SJSA1 (cell line): Measurements from ENCODE around the gene VSIG10L. TPM values are rescaled to one million over a fixed set of nuclear protein-coding genes. Genes with fewer than 3 reads are reported as not detected.

ENCODE experiments used
- DNase-seq, 2 experiments: peaks; one replicate each; pipeline ENCODE4 v3.0.0-alpha.2; 2015 to 2020; ENCODE audit warnings: low spot score in 2 of 2, low read depth in 1 of 2
- H3K27ac ChIP-seq: fragments of 250-450 bp; sonication (Bioruptor Pico); 2 replicates; pipeline ENCODE4 v1.5.1; 2020; ENCODE audit warnings: mild to moderate bottlenecking, moderate library complexity
- H3K27me3 ChIP-seq: fragments of 250-450 bp; sonication (Bioruptor Pico); replicated peaks from 2 replicates; pipeline ENCODE4 v1.5.1; 2020; ENCODE audit warnings: mild to moderate bottlenecking, moderate library complexity
- H3K36me3 ChIP-seq: fragments of 250-450 bp; sonication (Bioruptor Pico); 2 replicates; pipeline ENCODE4 v1.5.1; 2020; ENCODE audit warnings: mild to moderate bottlenecking
- H3K4me1 ChIP-seq: fragments of 250-450 bp; sonication (Bioruptor Pico); replicated peaks from 2 replicates; pipeline ENCODE4 v1.6.1; 2021; ENCODE audit warnings: mild to moderate bottlenecking
- H3K4me3 ChIP-seq: fragments of 250-450 bp; sonication (Bioruptor Pico); 2 replicates; pipeline ENCODE4 v1.5.1; 2020; ENCODE audit warnings: mild to moderate bottlenecking
- H3K9me3 ChIP-seq: fragments of 250-450 bp; sonication (Bioruptor Pico); replicated peaks from 2 replicates; pipeline ENCODE4 v1.5.1; 2020; ENCODE audit warnings: mild to moderate bottlenecking
- total RNA-seq: library from RNA; depleted of rRNA; stranded (reverse); fragments of >200 nt; shearing (Covaris generic); gene quantifications from 2 replicates; pipeline ENCODE4 v1.2.3, GENCODE V29; 2014

VSIG10L gene
- total RNA-seq, 1 experiment from 2014 or later: 0.08 TPM

DNA sequence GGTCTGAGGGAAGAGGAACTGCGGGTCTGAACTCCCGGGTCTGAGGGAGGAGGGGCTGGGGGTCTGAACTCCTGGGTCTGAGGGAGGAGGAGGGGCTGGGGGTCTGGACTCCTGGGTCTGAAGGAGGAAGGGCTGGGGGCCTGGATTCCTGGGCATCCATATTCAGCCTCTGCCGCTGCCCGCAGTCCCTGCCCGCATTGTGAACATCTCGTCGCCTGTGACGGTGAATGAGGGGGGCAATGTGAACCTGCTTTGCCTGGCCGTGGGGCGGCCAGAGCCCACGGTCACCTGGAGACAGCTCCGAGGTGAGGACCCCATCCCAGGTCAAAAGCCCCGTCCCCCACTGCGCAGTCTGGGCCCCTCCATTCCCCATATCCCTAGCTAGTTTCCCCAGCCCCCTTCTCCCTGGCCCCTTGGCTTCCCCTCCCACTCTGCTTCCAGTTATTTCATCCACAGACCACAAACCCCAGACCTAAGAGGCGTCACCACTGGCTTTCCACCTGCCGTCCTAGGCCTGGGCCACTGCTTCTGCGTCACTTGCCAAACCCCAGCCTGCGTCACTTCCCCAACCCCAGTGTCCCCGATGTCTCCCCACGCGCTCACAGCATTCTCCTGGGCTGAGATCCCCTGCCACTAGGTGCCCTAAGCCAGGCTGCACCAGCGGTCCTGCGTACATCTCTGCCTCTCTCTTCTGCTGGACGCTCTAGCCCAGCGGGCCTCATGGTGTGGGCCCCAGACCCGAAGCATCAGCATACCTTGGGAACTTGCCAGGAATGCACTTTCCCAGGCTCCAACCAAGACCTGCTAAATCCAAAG, 16.6 kb downstream of the VSIG10L start:
- H3K27me3 ChIP-seq: 0 out of 2 replicates have a peak, but pooled peaks cover 3% of the 10 kb centered on the region
- H3K4me3 ChIP-seq: no peak overlapping the region
- no peaks in the 10 kb centered on the region for H3K36me3 ChIP-seq
- H3K27ac ChIP-seq: no peak overlapping the region
- H3K9me3 ChIP-seq: no peaks in the 10 kb centered on the region
- H3K4me1 ChIP-seq: no peaks in the 10 kb centered on the region
- no peak for DNase-seq

DNA sequence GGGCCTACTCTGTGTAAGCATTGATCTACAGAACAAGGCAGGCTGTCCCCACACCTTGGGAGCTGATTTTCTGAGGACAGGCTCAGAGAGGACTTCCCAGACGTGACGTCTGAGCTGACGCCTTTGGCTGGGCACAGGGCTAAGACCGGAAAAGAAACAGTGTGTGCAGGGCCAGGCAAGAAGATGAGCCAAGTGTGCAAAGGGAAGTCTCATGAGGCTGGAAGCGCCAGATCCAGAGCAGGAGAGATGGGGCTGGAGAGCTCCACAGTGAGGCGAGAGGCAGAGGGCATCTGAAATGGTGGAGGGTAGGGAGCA, 17.8 kb downstream of the VSIG10L start:
- Histone ChIP-seq H3K4me3 (no peak overlapping the region), H3K36me3 (no peaks in the 10 kb centered on the region), H3K9me3 (no peaks in the 10 kb centered on the region), H3K27me3 (0 out of 2 replicates have a peak, but pooled peaks cover 3% of the 10 kb centered on the region), H3K4me1 (no peaks in the 10 kb centered on the region), H3K27ac (no peak overlapping the region)
- DNase-seq: no peak

DNA sequence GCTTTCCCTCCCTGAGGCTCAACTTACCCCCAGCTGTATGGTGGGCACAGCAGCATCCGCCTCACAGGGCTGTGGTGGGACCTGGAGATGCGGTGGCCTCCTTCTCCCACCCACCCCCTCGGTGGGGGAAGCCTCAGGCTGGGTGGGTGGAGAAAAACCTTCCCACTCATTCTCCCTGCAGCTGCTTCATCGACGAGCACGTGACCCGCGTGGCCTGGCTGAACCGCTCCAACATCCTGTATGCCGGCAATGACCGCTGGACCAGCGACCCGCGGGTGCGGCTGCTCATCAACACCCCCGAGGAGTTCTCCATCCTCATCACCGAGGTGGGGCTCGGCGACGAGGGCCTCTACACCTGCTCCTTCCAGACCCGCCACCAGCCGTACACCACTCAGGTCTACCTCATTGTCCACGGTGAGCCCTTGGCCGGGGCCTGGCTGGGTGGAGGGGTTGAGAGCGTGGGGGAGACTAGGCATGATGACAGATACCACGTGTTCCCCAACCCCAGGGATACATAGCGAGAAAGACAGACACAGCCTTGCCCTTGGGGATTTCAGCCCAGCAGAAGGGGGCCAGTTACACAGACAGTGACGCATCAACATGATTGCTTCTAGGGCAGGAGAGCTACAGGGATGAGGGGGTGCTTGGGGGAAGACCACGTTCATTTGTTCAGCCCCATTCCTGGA, 18.3 kb downstream of the VSIG10L start:
- no peak overlapping the region for H3K4me3 ChIP-seq
- no peaks in the 10 kb centered on the region for H3K36me3 ChIP-seq
- DNase-seq: no peak
- no peaks in the 10 kb centered on the region for H3K9me3 ChIP-seq
- H3K4me1 ChIP-seq: no peaks in the 10 kb centered on the region
- 0 out of 2 replicates have a peak, but pooled peaks cover 3% of the 10 kb centered on the region for H3K27me3 ChIP-seq
- no peak overlapping the region for H3K27ac ChIP-seq

DNA sequence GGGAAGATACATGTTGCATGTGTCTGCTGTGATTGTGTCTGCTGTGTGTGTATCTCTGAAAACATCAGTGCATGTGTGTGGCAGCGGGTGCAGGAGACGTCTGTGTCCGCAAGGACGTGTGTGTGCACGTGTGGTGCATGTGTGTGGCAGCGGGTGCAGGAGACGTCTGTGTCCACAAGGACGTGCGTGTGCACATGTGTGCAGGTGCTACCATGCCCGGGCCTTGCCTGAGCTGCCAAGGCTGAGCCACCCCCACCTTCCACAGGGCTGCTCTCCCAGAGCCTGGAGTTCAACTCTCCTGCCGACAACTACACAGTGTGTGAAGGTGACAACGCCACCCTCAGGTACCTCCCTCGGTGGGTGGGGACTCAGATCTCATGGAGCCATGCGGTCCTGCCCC, 20.1 kb downstream of the VSIG10L start:
- DNase-seq: no peak
- Histone ChIP-seq H3K36me3 (no peaks in the 10 kb centered on the region), H3K9me3 (no peaks in the 10 kb centered on the region), H3K4me1 (no peaks in the 10 kb centered on the region), H3K27ac (no peak overlapping the region), H3K27me3 (no peaks in the 10 kb centered on the region), H3K4me3 (no peak overlapping the region)

DNA sequence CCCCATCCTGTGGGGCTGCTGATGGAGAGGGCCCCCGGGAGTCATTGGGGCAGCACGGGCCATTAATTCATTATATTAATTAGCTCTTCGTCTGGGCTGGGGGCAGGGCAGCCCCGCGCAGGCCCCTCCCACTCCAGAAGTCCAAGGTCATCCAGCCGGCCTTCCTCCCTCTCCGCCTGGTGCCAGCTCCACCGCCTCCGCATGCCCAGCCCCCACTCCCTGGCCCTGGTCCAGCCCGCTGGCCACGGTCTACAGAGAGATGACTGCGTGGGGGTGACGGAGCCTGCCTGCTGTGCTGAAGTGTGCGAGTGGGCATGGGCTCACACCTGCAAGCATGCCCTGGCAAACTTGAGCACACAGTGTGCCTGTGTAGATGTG, 21.7 kb downstream of the VSIG10L start:
- DNase-seq: no peak
- Histone ChIP-seq H3K27me3 (no peaks in the 10 kb centered on the region), H3K9me3 (no peaks in the 10 kb centered on the region), H3K4me3 (no peak overlapping the region), H3K4me1 (no peaks in the 10 kb centered on the region), H3K27ac (no peak overlapping the region), H3K36me3 (no peaks in the 10 kb centered on the region)

DNA sequence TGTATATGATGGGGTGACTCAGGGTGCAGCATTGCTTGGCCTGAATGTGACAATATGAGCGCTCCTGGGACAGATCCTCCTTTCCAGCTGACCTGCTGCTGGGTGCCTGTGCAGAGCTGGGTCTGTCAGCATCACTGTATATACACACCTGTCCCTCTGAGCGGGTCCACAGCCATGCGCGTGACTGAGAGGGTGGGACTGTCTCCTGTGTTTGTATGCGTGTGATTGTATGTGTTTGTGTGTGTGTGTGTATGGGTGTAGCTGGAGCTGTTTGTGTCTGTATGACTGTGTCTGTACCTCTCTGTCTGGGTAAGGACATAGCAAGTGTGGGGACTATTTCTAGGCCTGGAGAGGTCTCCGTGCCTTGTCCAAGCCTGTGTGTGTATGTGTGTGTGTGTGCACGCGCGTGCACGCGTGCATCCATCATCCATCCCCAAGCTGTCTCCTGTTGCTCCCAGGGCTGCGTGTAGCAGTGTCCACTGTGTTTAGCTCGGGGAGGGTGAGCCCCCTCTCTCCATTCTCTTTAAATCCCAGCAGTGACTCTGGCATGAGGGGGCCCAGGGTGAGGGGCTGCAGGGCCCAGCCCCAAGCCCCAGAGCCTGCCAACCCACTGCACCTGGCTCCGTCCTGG, 22.2 kb downstream of the VSIG10L start:
- Histone ChIP-seq H3K27ac (no peak overlapping the region), H3K27me3 (no peaks in the 10 kb centered on the region), H3K4me1 (no peaks in the 10 kb centered on the region), H3K36me3 (no peaks in the 10 kb centered on the region), H3K4me3 (no peak overlapping the region), H3K9me3 (no peaks in the 10 kb centered on the region)
- DNase-seq: no peak

DNA sequence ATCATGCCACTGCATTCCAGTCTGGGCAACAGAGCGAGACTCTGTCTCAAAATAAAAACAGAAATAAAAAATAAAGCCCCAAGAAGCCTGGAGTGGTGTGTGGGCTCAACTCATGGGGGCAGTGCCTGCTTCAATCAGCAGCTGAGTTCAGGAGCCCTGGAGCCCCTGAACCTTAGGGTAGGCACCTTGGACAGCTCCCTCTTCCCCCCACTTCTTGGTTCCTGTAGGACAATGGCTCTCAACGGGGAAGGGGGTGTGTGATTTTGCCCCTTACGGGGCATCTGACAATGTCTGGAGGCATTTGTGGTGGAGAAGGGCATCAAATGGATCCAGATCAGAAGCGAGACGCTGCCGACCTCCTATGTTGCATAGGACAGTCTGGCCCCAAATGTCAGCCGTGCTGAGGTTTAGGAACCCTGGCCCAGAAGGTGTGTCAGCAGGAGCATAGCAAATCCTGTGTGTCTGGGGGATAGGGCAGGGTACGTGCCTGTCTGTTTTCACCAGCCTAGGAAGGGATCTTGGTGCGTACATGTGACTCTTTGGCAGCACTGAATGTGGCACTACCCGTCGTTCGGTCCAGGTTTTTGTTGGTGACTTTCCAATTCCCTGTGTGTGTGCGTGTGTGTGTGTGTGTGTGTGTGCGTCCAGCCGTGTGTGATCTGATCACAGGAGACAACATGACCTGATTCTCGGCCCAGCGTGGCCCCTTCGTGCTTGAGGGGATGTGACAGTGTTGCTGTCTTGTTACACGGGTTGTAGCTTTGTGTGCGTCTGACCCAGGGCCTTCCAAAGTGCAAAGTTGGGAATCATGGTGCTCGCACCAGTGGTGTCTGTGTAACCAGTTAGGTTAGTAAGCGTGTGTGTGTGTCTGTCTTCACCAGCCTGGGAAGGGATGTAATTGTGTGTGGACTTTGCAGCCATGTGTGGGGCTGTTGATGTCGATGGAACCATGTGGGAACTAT, 23.0 kb downstream of the VSIG10L start:
- Histone ChIP-seq H3K9me3 (no peaks in the 10 kb centered on the region), H3K4me3 (no peak overlapping the region), H3K27me3 (no peaks in the 10 kb centered on the region), H3K36me3 (no peaks in the 10 kb centered on the region), H3K27ac (no peak overlapping the region), H3K4me1 (no peaks in the 10 kb centered on the region)
- DNase-seq: no peak

DNA sequence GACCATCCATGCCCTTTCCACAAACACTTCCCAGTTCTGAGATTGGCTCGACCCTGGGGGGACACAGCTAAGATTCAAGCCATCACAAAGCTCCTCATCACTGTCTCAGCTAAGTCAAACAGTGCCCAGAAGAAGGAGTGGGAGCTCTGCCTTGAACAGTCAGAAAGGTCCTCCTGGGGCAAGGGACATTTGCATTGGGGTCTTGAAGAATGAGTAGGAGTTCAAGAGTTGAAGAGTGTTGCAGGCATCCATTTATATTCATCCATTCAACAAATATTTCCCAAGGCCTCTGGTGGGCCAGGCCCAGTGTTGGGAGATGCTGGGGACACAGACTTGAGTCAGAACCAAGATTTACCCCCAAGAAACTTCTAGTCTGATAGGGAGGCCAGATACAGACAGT, 24.0 kb downstream of the VSIG10L start:
- H3K9me3 ChIP-seq: no peaks in the 10 kb centered on the region
- no peaks in the 10 kb centered on the region for H3K36me3 ChIP-seq
- no peaks in the 10 kb centered on the region for H3K27me3 ChIP-seq
- no peak overlapping the region for H3K27ac ChIP-seq
- no peak overlapping the region for H3K4me3 ChIP-seq
- no peaks in the 10 kb centered on the region for H3K4me1 ChIP-seq
- no peak for DNase-seq

DNA sequence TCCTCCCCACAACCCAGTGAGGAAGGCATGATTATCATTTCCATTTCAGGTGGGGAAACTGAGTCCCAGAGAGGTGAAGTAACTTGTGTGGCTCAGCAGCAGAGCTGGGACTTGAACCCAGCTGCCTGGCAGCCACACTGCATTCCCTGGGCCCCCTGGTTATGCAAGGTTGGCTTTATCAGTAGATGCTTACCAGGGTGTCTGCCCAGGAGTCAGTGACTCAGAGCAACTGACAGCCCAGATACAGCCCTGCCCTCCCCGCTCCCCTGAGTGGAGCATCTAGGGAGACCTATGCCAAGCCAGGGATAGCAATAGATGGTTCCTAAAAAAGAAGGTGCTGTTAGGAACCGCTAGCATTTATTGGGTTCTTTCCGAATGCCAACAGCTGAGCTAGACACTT, 24.6 kb downstream of the VSIG10L start:
- Histone ChIP-seq H3K4me1 (no peaks in the 10 kb centered on the region), H3K9me3 (no peaks in the 10 kb centered on the region), H3K36me3 (no peaks in the 10 kb centered on the region), H3K4me3 (no peak overlapping the region), H3K27ac (no peak overlapping the region), H3K27me3 (no peaks in the 10 kb centered on the region)
- no peak for DNase-seq

DNA sequence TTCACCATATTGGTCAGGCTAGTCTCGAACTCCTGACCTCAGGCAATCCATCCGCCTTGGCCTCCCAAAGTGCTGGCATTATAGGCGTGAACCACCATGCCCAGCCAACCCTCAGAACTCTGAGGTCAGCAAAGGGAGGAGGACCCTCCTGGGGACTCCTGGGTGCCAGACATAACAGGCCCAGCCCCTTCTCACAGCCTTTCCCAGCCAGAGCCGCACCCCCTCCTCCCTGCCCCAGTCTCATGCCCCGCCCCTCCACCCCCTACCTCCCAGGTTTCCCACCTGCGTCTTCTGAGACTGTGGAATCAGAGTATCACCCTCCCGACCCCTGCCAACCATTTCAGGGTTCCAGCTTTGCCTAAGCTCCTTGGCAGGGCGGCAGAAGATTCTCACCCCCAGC, 25.3 kb downstream of the VSIG10L start:
- H3K27me3 ChIP-seq: no peaks in the 10 kb centered on the region
- H3K27ac ChIP-seq: no peak overlapping the region
- DNase-seq: no peak
- no peaks in the 10 kb centered on the region for H3K36me3 ChIP-seq
- no peaks in the 10 kb centered on the region for H3K9me3 ChIP-seq
- H3K4me1 ChIP-seq: no peaks in the 10 kb centered on the region
- H3K4me3 ChIP-seq: no peak overlapping the region

DNA sequence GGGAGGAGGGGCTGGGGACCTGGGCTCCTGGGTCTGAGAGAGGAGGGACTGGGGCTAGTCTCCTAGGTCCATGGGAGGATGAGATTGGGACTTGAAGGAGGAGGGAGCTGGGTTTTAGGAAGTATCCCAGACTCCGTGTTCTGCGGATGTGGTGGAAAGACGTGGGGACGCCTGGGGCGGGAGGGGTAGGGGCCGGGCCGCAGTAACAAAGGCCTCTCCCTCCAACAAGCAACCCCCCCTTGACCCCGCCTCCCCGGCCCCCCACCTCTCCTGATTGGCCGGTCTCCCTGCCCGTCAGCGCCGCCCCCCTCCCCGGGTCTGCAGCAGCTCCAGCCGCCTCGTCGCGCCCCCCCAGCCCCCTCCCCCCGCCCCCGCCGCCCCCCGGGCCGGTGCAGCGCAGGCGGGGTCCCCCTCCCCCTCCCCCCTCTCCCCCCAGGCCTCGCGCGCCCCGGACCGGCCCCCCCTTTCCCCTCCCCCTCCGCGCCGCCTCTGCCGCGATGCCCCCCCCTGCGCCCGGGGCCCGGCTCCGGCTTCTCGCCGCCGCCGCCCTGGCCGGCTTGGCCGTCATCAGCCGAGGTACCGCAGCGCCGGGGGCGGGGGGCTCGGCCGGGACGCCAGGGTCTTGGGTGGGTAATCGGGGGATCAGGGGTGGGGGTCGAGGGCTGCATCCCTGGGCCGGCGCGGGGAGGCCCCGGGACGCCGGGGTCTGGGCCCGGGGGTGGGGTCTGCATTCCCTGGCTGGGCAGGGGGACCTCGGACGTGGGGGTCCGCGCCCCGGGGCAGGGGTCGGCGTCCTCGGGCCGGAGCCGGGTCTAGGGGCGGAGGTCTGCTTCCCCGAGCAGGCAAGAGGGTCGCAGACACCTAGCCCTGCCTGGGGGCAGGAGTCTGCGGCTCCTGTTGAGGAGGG, 30.3 kb downstream of the VSIG10L start, which contains the start of gene IGLON5:
Gene IGLON5 (plus strand): TSS at position 294 of the 907 bp plus-strand sequence. CDS start 204 bp downstream, at position 498.
- H3K4me3 ChIP-seq: no peak within 1 kb of the TSS
- no peaks in the 10 kb centered on the region; the same call in 1 of the 2 replicates for H3K9me3 ChIP-seq
- H3K36me3 ChIP-seq: no peaks in the 10 kb centered on the region
- no peak for DNase-seq
- no peaks in the 10 kb centered on the region for H3K4me1 ChIP-seq
- H3K27me3 ChIP-seq: 0 out of 2 replicates have a peak, but pooled peaks cover 3% of the 10 kb centered on the region
- no peak within 1 kb of the TSS for H3K27ac ChIP-seq

DNA sequence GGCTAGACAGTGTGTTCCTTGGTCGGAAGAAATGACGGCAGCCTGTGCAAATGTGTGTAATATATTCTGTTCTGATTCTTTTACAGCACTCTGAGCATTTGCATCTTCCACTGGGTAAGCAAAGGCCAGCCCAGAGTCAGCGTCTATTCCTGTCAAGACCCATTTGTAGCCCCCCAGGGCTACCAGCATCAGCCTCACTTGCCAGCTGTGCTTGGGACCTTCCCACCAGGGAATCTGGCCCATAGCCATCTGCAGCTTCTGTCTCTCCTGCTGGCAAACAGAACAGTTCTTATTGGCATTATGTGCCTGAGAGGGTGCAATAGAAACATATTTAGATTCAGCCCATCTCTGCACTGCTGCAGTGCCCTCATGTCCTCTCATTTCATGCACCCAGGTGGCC, 36.5 kb downstream of the VSIG10L start:
- H3K4me1 ChIP-seq: no peaks in the 10 kb centered on the region
- no peak overlapping the region for H3K4me3 ChIP-seq
- H3K27me3 ChIP-seq: 0 out of 2 replicates have a peak, but pooled peaks cover 3% of the 10 kb centered on the region
- no peaks in the 10 kb centered on the region for H3K36me3 ChIP-seq
- no peaks in the 10 kb centered on the region; the same call in 1 of the 2 replicates for H3K9me3 ChIP-seq
- no peak overlapping the region for H3K27ac ChIP-seq
- DNase-seq: no peak
